M059J (cell line): Measurements from ENCODE around the gene PELO. TPM values are rescaled to one million over a fixed set of nuclear protein-coding genes. Genes with fewer than 3 reads are reported as not detected.
"Not testable (repeated sequence)": the region's sequence is repeated elsewhere in the genome, so short reads cannot be mapped to it uniquely, and the experiment has no call there.

Experiments used
- DNase-seq: peaks from one replicate; pipeline ENCODE4 v3.0.0-alpha.2; 2012; ENCODE audit warnings: low read depth
- total RNA-seq: library from RNA; depleted of rRNA; stranded (reverse); fragments of >200 nt; shearing (Covaris generic); gene quantifications from 2 replicates; pipeline ENCODE4 v1.2.3, GENCODE V29; 2014

PELO gene
- total RNA-seq, 1 experiment from 2014 or later = 33.8 TPM

GRCh38 chr5:52800394-52801213, 12.9 kb downstream of the PELO start:
- DNase-seq = peak; percentile 88

GRCh38 chr5:52801329-52801728, 13.6 kb downstream of the PELO start:
- peak; percentile 45 for DNase-seq

GRCh38 chr5:52802272-52802973, 14.7 kb downstream of the PELO start:
- peak; percentile 47 for DNase-seq

- no peak for DNase-seq
Measured at GRCh38 chr5:52802974-52803336, 15.2 kb downstream of the PELO start.

- no peak for DNase-seq
Measured at GRCh38 chr5:52804387-52804791, 16.7 kb downstream of the PELO start.

GRCh38 chr5:52804981-52805380, 17.3 kb downstream of the PELO start:
- no peak for DNase-seq

GRCh38 chr5:52805615-52806014, 17.9 kb downstream of the PELO start:
- DNase-seq = no peak

GRCh38 chr5:52807037-52807436, 19.3 kb downstream of the PELO start:
- no peak for DNase-seq

- DNase-seq = peak; percentile 24
Measured at GRCh38 chr5:52807723-52808122, 20.0 kb downstream of the PELO start.

- peak; percentile 36 for DNase-seq
Measured at GRCh38 chr5:52808316-52808901, 20.7 kb downstream of the PELO start.

- peak; percentile 73 for DNase-seq
Measured at GRCh38 chr5:52809884-52810283, 22.2 kb downstream of the PELO start.

- peak; percentile 39 for DNase-seq
Measured at GRCh38 chr5:52810426-52810825, 22.7 kb downstream of the PELO start.

- DNase-seq = peak; percentile 71
Measured at GRCh38 chr5:52811067-52811749, 23.5 kb downstream of the PELO start.

- DNase-seq = no peak
Measured at GRCh38 chr5:52814352-52815148, 26.8 kb downstream of the PELO start.

GRCh38 chr5:52817818-52818217, 30.1 kb downstream of the PELO start:
- no peak for DNase-seq

- no peak for DNase-seq
Measured at GRCh38 chr5:52818360-52818759, 30.6 kb downstream of the PELO start.

- not testable (repeated sequence) for DNase-seq
Measured at GRCh38 chr5:52818807-52819206, 31.1 kb downstream of the PELO start.

- no peak for DNase-seq
Measured at GRCh38 chr5:52821901-52822300, 34.2 kb downstream of the PELO start.

GRCh38 chr5:52822437-52822836, 34.7 kb downstream of the PELO start:
- no peak for DNase-seq

GRCh38 chr5:52824827-52825226, 37.1 kb downstream of the PELO start:
- DNase-seq = no peak

GRCh38 chr5:52825826-52826225, 38.1 kb downstream of the PELO start:
- no peak for DNase-seq
